Measurements from ENCODE around the gene NEU3.
"Not testable (repeated sequence)": the region's sequence is repeated elsewhere in the genome, so short reads cannot be mapped to it uniquely, and the experiment has no call there.

The NEU3 gene

GRCh38 chr11:74989260-74989638 is 516 bp downstream of the NEU3 start:
- peak; percentile 39 for DNase-seq

- DNase-seq = not testable (repeated sequence)
Measured at GRCh38 chr11:74990150-74990549, 1.4 kb downstream of the NEU3 start.

GRCh38 chr11:74990941-74991340 is 2.2 kb downstream of the NEU3 start:
- peak; percentile 2 for DNase-seq

GRCh38 chr11:74992852-74993251 is 4.1 kb downstream of the NEU3 start:
- no peak for DNase-seq

GRCh38 chr11:75000975-75001354 is 12.2 kb downstream of the NEU3 start:
- no peak for DNase-seq

GRCh38 chr11:75001686-75002085 is 13.0 kb downstream of the NEU3 start:
- peak; percentile 29 for DNase-seq

- DNase-seq = no peak
Measured at GRCh38 chr11:75002516-75002915, 13.8 kb downstream of the NEU3 start.

- no peak for DNase-seq
Measured at GRCh38 chr11:75004215-75004614, 15.5 kb downstream of the NEU3 start.

- no peak for DNase-seq
Measured at GRCh38 chr11:75011357-75011756, 22.6 kb downstream of the NEU3 start.

GRCh38 chr11:75011872-75012271 is 23.1 kb downstream of the NEU3 start:
- no peak for DNase-seq

GRCh38 chr11:75013051-75013450 is 24.3 kb downstream of the NEU3 start:
- DNase-seq = peak; percentile 7

- no peak for DNase-seq
Measured at GRCh38 chr11:75014129-75014528, 25.4 kb downstream of the NEU3 start.

GRCh38 chr11:75019200-75019599 is 30.5 kb downstream of the NEU3 start:
- DNase-seq = not testable (repeated sequence)

GRCh38 chr11:75020328-75020727 is 31.6 kb downstream of the NEU3 start:
- not testable (repeated sequence) for DNase-seq

- no peak for DNase-seq
Measured at GRCh38 chr11:75022296-75022695, 33.6 kb downstream of the NEU3 start.

GRCh38 chr11:75022759-75023396 is 34.1 kb downstream of the NEU3 start:
- DNase-seq = peak; percentile 82

GRCh38 chr11:75023446-75024067 is 34.8 kb downstream of the NEU3 start:
- DNase-seq = no peak

GRCh38 chr11:75024068-75024449 is 35.3 kb downstream of the NEU3 start:
- no peak for DNase-seq

GRCh38 chr11:75024764-75025211 is 36.1 kb downstream of the NEU3 start:
- peak; percentile 86 for DNase-seq

- no peak for DNase-seq
Measured at GRCh38 chr11:75025561-75025960, 36.8 kb downstream of the NEU3 start.

GRCh38 chr11:75028321-75028720 is 39.6 kb downstream of the NEU3 start:
- no peak for DNase-seq

GRCh38 chr11:75028724-75029123 is 40.0 kb downstream of the NEU3 start:
- no peak for DNase-seq

GRCh38 chr11:75029836-75030631 is 41.3 kb downstream of the NEU3 start:
- DNase-seq = no peak

GRCh38 chr11:75031224-75031753 is 42.6 kb downstream of the NEU3 start:
- DNase-seq = no peak

Data from NCI-H82 (cell line).